Loucy (cell line): ENCODE data around the gene SMPD2.

Experiments
- CTCF ChIP-seq: fragments of 200-600 bp; sonication (generic); conservative IDR thresholded peaks from 2 replicates; pipeline ENCODE4 v1.5.1; 2014; ENCODE audit warnings: mild to moderate bottlenecking, antibody characterized with exemption, low read length
- EZH2phosphoT487 ChIP-seq: fragments of 200-600 bp; IDR thresholded peaks from 2 replicates; pipeline ENCODE4 v1.6.1; 2018; ENCODE audit warnings: antibody characterized with exemption, mild to moderate bottlenecking, moderate library complexity, borderline replicate concordance

DNA sequence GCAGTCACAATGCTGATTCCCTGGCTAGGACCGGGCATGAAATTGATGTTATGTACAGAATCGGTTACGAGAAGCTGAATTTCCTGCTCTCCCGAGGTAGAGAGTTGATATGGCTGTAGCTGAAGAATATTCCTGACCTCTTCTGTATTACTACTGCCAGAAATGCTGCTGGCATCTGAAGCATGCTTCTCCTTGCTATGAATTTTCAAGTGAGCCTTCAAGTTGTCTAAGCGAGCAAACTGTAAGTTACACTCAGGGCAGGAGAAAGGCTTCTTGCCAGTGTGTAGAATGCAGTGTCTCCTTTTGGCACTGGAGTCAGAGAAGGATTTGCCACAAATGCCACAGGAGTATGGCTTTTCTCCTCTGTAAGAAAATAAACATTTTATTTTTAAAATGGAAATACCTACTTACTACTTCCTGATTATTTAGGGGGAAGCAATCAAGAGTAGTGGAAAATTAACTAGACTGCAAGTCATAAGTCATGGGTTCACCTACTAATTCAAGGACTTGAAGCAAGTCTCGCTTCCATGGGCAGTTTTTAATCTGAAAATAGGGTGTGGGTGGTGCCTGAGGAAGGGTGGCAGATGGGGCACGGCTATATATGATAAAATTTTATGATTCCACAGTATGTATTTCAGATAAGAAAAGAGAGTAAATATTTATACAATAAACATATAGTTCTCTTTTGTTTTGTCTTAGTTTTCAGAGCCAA is 25.8 kb downstream of the SMPD2 start:
- TF ChIP-seq CTCF (no peak), EZH2phosphoT487 (no peak)
